HG03442 (cell line): ENCODE data around the gene KPNA1.

Experiments
- ATAC-seq: cut with Tn5 transposase; IDR thresholded peaks from one replicate; pipeline ENCODE4 v1.9.1; 2021; ENCODE audit warnings: mild to moderate bottlenecking, moderate library complexity; ENCODE audit not compliant: unreplicated experiment

KPNA1 gene

DNA sequence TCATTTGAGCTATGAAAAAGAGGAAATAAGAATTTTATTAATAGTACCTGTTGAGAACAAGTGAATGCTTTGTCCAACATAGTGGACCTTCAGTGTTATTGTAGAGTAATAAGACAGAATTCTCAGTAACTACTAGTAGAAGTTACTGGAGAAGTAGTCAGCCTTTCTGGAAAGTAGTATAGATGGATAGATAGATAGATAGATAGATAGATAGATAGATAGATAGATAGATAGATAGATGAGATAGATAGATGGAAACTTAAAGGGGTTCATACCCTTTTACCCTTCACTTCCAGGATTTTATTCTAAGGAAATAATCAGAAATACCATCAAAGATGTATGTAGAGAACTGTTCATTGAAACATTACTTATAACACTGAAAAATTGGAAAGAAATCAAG lies 125.5 kb downstream of the KPNA1 start:
- no peak for ATAC-seq

DNA sequence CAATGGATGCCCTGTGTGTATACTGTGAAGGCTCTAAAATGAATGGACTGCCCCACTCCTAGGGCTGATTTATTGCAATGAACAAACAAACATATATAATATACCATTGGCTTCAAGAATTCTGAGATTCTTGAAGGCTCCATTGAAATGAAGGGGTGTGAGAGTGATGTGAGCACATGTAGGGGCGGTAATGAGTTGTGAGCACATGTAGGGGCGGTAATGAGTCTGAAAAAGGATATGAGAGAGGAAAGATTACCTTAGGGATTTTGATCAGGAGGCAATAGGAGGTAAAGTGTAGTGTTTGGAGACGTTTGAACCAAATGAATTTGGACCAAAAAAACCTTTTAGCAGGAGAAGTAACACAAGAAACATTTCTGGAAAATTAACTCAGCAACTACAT lies 127.0 kb downstream of the KPNA1 start:
- no peak for ATAC-seq

DNA sequence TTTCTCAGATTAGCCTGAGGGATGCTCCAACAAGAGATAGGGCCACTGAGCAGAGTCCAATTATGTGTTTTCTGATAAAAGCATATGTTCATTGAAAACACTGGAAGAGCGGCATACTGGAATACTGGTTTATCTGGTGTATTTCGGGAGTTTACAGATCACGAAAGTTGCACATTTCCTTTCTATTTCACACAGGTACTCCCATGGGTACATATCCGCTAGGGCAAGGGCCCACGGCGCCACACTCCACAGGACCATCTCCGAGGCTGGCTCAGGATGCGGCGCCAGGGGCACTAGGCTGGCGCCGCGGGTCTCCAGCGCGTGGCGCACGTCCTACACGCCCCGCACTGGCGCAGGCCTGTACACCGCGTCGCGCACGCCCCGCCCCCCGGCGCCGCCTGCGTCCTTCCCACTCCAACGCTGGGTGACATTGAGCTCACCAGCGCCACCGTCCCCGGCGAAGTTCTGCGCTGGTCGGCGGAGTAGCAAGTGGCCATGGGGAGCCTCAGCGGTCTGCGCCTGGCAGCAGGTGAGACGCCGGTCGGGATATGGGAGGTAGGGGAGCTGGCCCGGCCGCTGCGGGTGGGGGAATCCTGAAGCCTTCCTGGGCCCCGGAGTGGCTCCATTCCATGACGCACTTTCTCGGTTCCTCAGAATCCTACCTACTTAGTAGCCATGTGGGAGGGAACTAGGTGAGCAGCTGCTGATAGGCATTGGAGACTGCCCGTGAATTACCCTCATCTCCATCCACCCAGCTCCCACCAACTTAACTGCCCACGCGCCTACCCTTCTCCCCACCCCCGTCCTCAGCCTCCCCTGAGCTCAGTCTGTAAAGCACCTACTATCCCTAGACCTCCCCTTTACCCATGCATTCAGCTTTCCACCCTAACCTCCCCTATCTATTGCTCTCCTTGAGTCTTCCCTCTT lies 130.7 kb downstream of the KPNA1 start, which contains the start of gene FAM162A:
Gene FAM162A, plus strand, starts transcription at position 412 of the 927 bp plus-strand sequence. Its CDS starts 84 bp downstream, at position 496.
- ATAC-seq: peak; percentile 89

DNA sequence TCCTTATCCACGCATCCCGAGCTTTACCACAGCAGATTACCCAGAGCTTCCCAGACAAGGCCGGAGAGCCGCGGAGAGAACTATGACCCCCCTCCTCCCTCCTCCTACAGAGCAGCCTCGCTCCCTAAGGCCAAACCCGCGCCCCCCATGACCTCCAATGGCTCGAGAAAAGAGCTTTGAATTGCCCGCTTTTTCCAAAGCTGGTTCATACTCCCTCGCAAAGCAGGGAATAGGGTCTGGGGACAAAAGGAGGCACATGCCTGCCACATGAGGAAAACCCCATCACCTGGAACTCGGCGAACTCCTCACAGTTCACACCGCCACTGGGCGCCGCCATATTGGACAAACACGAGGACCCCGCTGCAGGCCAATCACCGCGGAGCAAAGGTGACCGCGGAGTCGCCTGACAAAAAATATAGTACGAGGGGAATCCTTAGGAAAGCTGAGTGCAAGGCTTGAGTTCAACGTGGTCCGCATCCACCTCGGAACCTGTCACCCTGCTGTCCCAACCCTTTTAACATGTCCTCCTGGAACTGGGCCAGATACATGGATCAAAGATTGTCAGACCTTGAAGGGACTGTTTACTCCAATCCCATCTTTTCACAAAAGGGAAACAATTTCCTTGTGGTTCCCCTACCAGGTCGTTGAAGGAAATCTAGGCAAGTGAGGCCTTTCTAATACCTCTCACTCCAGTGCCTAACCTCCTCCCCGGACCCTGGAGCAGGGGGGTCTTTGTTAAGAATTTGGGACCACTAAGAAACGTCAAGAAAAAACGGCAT lies 131.7 kb downstream of the KPNA1 start, which contains the start of gene MIX23:
Gene MIX23, minus strand, starts transcription at position 344 of the 779 bp plus-strand sequence. Its CDS starts 7 bp downstream, at position 337.
- peak; percentile 36 for ATAC-seq

DNA sequence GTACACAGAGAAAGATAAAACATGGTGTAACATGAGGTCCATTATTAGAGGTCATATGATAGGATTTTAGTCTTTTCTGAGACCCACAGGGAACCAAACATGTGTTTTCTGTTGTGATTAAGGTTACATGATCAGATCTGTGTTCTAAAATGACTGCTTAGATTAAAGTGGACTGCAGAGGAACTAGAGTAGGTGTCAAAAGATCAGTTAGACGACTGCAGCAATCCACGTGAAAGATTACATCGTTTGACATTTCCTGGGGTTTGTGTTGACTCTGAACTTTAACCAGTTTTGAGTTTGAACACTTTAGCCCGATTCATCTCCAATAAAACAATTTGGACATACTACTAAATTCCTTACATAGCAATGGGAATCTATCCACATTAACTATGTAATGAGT lies 136.8 kb downstream of the KPNA1 start:
- ATAC-seq: no peak

DNA sequence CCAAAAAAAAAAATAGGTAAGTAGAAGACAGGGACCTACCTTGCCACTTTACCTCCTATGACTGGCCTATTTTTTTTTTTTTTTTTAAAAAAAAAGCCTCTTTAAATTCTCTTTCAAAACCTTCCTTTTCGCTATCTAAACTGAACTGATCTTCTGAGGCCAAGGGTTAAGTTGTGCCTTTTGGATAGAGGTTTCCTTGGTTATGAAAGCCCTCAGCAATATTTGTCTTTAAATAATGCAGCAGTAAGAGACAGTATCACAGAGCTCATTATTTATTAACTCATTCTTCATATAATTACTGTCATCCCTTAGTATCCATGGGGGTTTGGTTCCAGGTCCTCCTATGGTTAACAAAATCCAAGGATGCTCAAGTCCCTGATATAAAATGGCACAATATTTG lies 140.7 kb downstream of the KPNA1 start:
- no peak for ATAC-seq
